Panc1 (cell line): ENCODE results near the gene ZNF789.

Source experiments
- CTCF ChIP-seq: fragments of 450-650 bp; IDR thresholded peaks from 2 replicates; pipeline ENCODE4 v1.5.1; 2017; ENCODE audit warnings: mild to moderate bottlenecking
- POLR2AphosphoS5 ChIP-seq: IDR thresholded peaks from 2 replicates; pipeline ENCODE4 v1.6.1; 2012; ENCODE audit warnings: mild to moderate bottlenecking, low read depth, low read length, moderate library complexity
- REST ChIP-seq, 2 experiments: IDR thresholded peaks; 2 replicates each; pipeline ENCODE4 v1.6.1; 2011 to 2012; ENCODE audit warnings: low read depth in 2 of 2, control low read depth in 1 of 2, low read length in 1 of 2, mild to moderate bottlenecking in 1 of 2, moderate library complexity in 1 of 2; ENCODE audit not compliant: insufficient read depth in 1 of 2

GRCh38 chr7:99455874-99456273, 16.8 kb upstream of the ZNF789 start:
- TF ChIP-seq POLR2AphosphoS5: no peak
- TF ChIP-seq CTCF: no peak
- no peak for TF ChIP-seq REST (IDR thresholded peaks at IDR 0.05; ENCODE audit: insufficient read depth in 1 of 2, low read depth in 2 of 2, low read length in 1 of 2)
